ENCODE measurements around the gene TBC1D7.

DNA sequence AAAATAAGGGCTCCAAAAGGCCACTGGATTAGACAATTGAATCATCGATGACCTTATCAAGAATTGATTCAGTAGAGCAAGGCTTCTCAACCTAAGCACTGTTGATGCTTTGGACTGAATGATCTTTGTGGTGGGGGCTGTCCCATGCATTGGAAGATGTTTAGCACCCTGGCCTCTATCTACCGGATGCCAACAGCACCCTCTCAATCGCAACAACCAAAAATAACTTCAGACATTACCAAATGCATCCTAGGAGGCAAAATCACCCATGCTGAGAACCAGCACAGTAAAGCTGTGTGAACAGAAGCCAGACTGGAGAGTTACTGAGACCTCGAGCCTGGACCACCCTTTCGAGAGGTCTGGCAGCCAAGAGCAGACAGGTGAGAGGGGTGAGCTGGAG is 67.5 kb downstream of the TBC1D7 start:
- TF ChIP-seq, protein P1, sequence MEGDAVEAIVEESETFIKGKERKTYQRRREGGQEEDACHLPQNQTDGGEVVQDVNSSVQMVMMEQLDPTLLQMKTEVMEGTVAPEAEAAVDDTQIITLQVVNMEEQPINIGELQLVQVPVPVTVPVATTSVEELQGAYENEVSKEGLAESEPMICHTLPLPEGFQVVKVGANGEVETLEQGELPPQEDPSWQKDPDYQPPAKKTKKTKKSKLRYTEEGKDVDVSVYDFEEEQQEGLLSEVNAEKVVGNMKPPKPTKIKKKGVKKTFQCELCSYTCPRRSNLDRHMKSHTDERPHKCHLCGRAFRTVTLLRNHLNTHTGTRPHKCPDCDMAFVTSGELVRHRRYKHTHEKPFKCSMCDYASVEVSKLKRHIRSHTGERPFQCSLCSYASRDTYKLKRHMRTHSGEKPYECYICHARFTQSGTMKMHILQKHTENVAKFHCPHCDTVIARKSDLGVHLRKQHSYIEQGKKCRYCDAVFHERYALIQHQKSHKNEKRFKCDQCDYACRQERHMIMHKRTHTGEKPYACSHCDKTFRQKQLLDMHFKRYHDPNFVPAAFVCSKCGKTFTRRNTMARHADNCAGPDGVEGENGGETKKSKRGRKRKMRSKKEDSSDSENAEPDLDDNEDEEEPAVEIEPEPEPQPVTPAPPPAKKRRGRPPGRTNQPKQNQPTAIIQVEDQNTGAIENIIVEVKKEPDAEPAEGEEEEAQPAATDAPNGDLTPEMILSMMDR (conservative IDR thresholded peaks at IDR 0.05; ENCODE audit: low read depth, low read length), result no peak
- TF ChIP-seq POLR2A (IDR thresholded peaks at IDR 0.05; ENCODE audit: low read depth, low read length), result no peak
- TF ChIP-seq SMC3 (IDR thresholded peaks at IDR 0.05; ENCODE audit: low read depth, low read length), result no peak
- TF ChIP-seq RCOR1 (IDR thresholded peaks at IDR 0.05; ENCODE audit: insufficient replicate concordance, low read length), result no peak
- TF ChIP-seq MAFK (IDR thresholded peaks at IDR 0.05; ENCODE audit: low read depth, low read length), result no peak
- no peak for TF ChIP-seq RFX5 (IDR thresholded peaks at IDR 0.05; ENCODE audit: low read depth, low read length)
- TF ChIP-seq RAD21 (IDR thresholded peaks at IDR 0.05; ENCODE audit: low read length), result no peak
- TF ChIP-seq, protein P2, sequence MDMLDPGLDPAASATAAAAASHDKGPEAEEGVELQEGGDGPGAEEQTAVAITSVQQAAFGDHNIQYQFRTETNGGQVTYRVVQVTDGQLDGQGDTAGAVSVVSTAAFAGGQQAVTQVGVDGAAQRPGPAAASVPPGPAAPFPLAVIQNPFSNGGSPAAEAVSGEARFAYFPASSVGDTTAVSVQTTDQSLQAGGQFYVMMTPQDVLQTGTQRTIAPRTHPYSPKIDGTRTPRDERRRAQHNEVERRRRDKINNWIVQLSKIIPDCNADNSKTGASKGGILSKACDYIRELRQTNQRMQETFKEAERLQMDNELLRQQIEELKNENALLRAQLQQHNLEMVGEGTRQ (IDR thresholded peaks at IDR 0.05; ENCODE audit: low read depth, low read length), result no peak
- TF ChIP-seq MAZ (IDR thresholded peaks at IDR 0.05; ENCODE audit: borderline replicate concordance, low read depth, low read length), result no peak
- no peak for TF ChIP-seq CHD1 (IDR thresholded peaks at IDR 0.05; ENCODE audit: low read depth, low read length)
- no peak for TF ChIP-seq MXI1 (IDR thresholded peaks at IDR 0.05; ENCODE audit: borderline replicate concordance, low read depth, low read length)
- TF ChIP-seq CEBPB (IDR thresholded peaks at IDR 0.05; ENCODE audit: low read depth, low read length), result no peak
- TF ChIP-seq BHLHE40 (IDR thresholded peaks at IDR 0.05; ENCODE audit: low read depth, low read length), result no peak
- TF ChIP-seq NFE2L2 (IDR thresholded peaks at IDR 0.05; ENCODE audit: low read depth, low read length), result no peak
